ENCODE data around the gene FRS2.

The FRS2 gene

DNA sequence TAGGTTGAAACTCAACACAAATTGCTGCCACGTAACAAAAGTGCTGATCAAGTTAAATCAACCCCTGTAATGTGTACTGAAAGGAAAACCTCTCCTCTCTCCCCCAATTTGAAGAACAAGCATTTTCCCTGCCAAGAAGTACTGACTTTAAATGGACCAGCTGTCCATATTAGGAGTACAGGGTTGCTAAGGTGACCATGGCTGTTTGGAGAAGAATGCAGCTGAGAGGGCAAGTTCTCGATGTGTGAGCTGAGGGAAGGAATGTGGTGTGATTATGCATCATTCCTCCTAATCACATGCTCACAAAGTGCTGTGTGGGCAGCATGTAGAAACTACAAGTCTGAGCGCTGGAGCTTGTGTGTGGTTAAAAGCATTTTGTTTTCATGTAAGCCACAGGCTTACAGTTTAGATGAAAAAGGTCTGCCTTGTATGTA, 64.2 kb downstream of the FRS2 start:
- DNase-seq (ENCODE audit: insufficient read length, low spot score) (no peak), FAIRE-seq (peak; percentile 91)
- TF ChIP-seq TAF1 (IDR thresholded peaks at IDR 0.05; ENCODE audit: low read depth, low read length) (no peak), POU2F2 (IDR thresholded peaks at IDR 0.05; ENCODE audit: low read depth, low read length) (peak; percentile 78)

DNA sequence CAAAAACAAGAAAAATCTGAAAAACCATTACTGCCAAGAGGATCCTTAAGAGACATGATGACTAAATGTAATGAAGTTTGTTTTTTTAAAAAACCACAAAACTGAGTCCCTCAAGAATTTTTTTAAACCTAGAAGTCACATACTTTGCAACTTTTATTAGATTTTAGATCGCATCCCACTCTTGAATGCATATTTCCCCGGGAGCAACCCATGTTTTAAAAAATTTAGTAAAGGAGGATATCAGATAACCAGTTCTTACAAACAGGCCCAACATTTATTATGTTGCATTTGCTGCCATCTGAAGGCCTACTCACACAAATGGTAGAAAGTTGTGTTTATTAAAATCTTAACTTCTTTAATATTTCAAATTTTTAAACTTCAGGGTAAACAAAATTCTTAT, 70.8 kb downstream of the FRS2 start:
- no peak for TF ChIP-seq TAF1 (IDR thresholded peaks at IDR 0.05; ENCODE audit: low read depth, low read length)
- TF ChIP-seq SPI1 (IDR thresholded peaks at IDR 0.05; ENCODE audit: low read depth, low read length) = no peak
- no peak for TF ChIP-seq POLR2AphosphoS5 (IDR thresholded peaks at IDR 0.05; ENCODE audit: low read depth, low read length)
- TF ChIP-seq POLR2A (IDR thresholded peaks at IDR 0.05; ENCODE audit: low read depth, low read length) = no peak
- no peak for TF ChIP-seq PAX5 (IDR thresholded peaks at IDR 0.05; ENCODE audit: insufficient read depth, low read length, severe bottlenecking)
- TF ChIP-seq POU2F2 (IDR thresholded peaks at IDR 0.05; ENCODE audit: low read depth, low read length) = no peak
- FAIRE-seq (no peak), DNase-seq (ENCODE audit: insufficient read length, low spot score) (no peak)

DNA sequence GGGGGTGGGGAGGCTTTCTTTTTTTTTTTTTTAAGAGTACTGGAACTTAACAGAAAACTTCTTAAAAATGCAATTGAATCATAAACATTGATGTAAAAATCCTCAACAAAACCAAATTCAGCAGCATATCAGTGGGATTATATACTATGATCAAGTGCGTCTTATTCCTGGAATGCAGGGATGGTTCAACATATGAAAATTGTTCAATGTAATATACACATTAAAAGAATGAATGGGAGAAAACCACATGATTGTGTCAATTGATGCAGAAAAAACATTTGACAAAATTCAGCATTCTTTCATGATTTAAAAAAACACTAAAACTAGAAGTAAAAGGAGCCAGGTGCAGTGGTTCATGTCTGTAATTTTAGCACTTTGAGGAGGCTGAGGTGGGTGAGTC, 73.9 kb downstream of the FRS2 start:
- DNase-seq (ENCODE audit: insufficient read length, low spot score) (no peak), FAIRE-seq (no peak)
- TF ChIP-seq SPI1 (IDR thresholded peaks at IDR 0.05; ENCODE audit: low read depth, low read length) (no peak), POLR2AphosphoS5 (IDR thresholded peaks at IDR 0.05; ENCODE audit: low read depth, low read length) (no peak), POU2F2 (IDR thresholded peaks at IDR 0.05; ENCODE audit: low read depth, low read length) (no peak)

DNA sequence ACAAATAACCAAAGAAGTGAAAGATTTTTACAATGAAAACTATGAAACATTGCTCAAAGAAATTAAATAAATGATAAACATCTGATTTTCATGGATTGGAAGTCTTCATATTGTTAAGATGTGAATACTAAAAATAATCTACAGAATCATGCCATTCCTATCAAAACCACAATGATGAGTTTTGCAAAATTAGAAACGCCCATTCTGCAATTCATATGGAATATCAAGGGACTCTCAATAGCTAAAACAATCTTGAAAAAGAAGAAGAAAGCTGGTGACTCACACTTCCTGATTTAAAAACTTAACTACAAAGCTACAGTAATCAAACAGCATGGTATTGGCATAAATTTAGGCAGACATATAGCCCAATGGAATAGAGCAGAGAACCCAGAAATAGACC, 74.9 kb downstream of the FRS2 start:
- DNase-seq (ENCODE audit: insufficient read length, low spot score) = no peak
- no peak for TF ChIP-seq SPI1 (IDR thresholded peaks at IDR 0.05; ENCODE audit: low read depth, low read length)
- no peak for TF ChIP-seq POLR2AphosphoS5 (IDR thresholded peaks at IDR 0.05; ENCODE audit: low read depth, low read length)
- no peak for TF ChIP-seq PAX5 (IDR thresholded peaks at IDR 0.05; ENCODE audit: insufficient read depth, low read length, severe bottlenecking)
- no peak for TF ChIP-seq POU2F2 (IDR thresholded peaks at IDR 0.05; ENCODE audit: low read depth, low read length)
- no peak for TF ChIP-seq POLR2A (IDR thresholded peaks at IDR 0.05; ENCODE audit: low read depth, low read length)
- no peak for TF ChIP-seq TAF1 (IDR thresholded peaks at IDR 0.05; ENCODE audit: low read depth, low read length)
- FAIRE-seq = no peak

DNA sequence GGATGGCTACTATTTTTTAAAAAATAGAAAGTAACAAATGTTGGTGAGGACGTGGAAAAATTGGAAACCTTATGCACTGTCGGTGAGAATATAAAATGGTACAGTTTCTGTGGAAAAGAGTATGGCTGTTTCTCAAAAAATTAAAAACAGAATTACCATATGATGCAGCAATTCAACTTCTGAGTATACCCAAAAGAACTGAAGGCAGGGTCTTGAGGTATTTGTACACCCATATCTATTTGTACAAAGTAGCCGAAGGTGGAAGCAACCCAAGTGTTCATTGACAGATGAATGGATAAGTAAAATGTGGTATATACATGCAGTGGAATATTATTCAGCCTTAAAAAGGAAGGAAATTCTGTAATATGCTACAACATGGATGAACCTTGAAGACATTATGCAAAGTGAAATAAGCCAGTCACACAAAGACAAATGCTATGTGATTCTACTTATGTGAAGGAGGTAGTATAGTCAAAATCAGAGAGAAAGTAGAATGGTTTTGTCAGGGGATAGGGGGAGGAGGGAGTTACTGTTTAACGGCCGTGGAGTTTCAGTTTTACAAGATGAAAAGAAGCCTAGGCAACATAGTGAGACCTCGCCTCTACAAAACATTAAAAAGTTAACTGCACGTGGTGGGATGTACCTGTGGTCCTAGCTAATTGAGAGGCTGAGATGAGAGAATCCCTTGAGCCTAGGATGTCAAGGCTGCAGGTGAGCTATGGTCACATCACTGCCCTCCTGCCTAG, 76.7 kb downstream of the FRS2 start:
- FAIRE-seq (no peak), DNase-seq (ENCODE audit: insufficient read length, low spot score) (no peak)
- TF ChIP-seq TAF1 (IDR thresholded peaks at IDR 0.05; ENCODE audit: low read depth, low read length) (no peak), SPI1 (IDR thresholded peaks at IDR 0.05; ENCODE audit: low read depth, low read length) (no peak), POU2F2 (IDR thresholded peaks at IDR 0.05; ENCODE audit: low read depth, low read length) (no peak), PAX5 (IDR thresholded peaks at IDR 0.05; ENCODE audit: insufficient read depth, low read length, severe bottlenecking) (no peak), POLR2AphosphoS5 (IDR thresholded peaks at IDR 0.05; ENCODE audit: low read depth, low read length) (no peak), POLR2A (IDR thresholded peaks at IDR 0.05; ENCODE audit: low read depth, low read length) (no peak)

DNA sequence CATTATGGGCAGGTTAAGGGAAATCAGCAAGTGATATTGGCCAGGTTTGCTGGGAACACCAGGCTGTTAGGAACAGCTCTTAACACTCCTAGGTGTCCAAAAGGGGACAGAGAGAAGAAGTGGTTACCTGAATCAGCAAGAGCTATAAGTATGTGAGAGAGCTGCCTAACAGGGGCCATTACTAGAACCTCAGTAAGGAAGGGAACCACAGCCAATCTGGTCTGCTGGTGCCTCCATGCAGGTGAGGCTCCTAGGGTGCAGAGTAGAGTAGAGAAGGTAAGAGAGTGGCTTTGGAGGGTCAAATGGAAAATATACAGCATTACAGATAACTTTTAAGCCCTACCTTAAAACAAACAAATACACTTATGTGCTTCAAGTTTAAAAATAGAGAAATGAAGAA, 78.5 kb downstream of the FRS2 start:
- FAIRE-seq (no peak), DNase-seq (ENCODE audit: insufficient read length, low spot score) (no peak)
- TF ChIP-seq POLR2AphosphoS5 (IDR thresholded peaks at IDR 0.05; ENCODE audit: low read depth, low read length) (no peak), POU2F2 (IDR thresholded peaks at IDR 0.05; ENCODE audit: low read depth, low read length) (no peak), TAF1 (IDR thresholded peaks at IDR 0.05; ENCODE audit: low read depth, low read length) (no peak), PAX5 (IDR thresholded peaks at IDR 0.05; ENCODE audit: insufficient read depth, low read length, severe bottlenecking) (no peak), POLR2A (IDR thresholded peaks at IDR 0.05; ENCODE audit: low read depth, low read length) (no peak), SPI1 (IDR thresholded peaks at IDR 0.05; ENCODE audit: low read depth, low read length) (no peak)

DNA sequence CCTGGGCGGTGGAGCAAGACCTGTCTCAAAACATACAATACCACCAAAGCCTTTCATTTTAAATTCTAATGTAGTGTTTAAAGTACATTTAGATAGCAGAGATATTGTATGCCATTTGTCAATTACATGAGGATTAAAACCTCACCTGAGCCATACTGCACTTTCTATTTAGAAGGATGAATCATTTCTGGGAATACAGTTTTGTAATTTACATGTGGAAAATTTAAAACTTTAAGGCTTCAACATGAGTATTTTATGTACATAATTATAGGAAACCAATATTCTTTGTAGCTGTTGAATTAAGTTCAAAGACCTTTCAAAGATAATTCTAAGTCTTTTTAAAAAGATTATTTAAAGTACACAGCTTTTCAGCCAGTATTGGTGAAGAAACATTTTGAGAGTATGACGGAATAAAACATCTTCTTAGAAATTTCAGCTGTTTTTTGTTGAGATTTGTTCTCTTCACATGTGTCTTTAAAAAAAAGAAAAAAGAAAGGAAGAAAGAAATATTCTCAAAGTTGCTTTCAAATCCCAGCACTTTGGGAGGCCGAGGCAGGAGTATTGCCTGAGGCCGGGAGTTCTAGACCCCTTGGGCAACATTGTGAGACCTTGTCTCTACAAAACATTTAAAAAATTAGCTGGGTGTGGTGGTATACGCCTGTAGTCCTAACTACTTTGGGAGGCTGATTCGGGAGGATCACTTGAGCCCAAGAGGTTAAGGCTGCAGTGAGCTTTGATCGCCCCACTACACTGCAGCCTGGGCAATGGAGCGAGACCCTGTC, 80.6 kb downstream of the FRS2 start:
- TF ChIP-seq PAX5 (IDR thresholded peaks at IDR 0.05; ENCODE audit: insufficient read depth, low read length, severe bottlenecking) (no peak), POU2F2 (IDR thresholded peaks at IDR 0.05; ENCODE audit: low read depth, low read length) (no peak), POLR2A (IDR thresholded peaks at IDR 0.05; ENCODE audit: low read depth, low read length) (no peak), TAF1 (IDR thresholded peaks at IDR 0.05; ENCODE audit: low read depth, low read length) (no peak), SPI1 (IDR thresholded peaks at IDR 0.05; ENCODE audit: low read depth, low read length) (no peak), POLR2AphosphoS5 (IDR thresholded peaks at IDR 0.05; ENCODE audit: low read depth, low read length) (no peak)
- FAIRE-seq (no peak), DNase-seq (ENCODE audit: insufficient read length, low spot score) (no peak)

DNA sequence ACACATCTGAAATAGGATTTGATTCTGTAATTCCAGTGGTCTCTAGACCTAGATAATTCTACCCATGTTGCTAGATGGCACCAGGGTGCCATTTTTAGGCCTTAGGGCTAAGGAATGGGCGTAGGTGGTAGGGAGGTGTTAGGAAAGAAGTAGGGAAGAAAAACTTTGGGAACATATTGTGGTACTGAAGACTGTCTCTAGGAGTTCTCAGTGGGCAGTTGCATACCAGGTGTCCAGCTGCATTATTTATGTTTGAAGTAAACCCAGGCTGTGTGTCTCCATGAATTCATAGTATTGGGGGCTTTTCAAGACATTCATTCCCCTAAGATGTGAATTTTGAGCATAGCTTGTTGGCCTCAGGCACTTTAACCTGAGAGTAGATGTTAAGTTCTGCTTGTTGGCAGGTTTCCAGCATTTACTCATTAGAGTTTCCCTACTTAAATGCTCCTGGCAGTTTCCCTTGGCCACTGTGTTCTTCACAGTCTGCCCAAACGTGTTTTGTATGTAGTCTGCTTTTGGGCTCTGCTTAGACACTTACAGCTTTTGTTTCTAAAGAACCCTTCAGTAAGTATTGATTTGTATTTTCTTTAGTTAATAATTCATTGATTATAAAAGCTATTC, 83.5 kb downstream of the FRS2 start:
- FAIRE-seq (no peak), DNase-seq (ENCODE audit: insufficient read length, low spot score) (no peak)
- TF ChIP-seq POU2F2 (IDR thresholded peaks at IDR 0.05; ENCODE audit: low read depth, low read length) (no peak), SPI1 (IDR thresholded peaks at IDR 0.05; ENCODE audit: low read depth, low read length) (no peak), TAF1 (IDR thresholded peaks at IDR 0.05; ENCODE audit: low read depth, low read length) (no peak), PAX5 (IDR thresholded peaks at IDR 0.05; ENCODE audit: insufficient read depth, low read length, severe bottlenecking) (no peak), POLR2A (IDR thresholded peaks at IDR 0.05; ENCODE audit: low read depth, low read length) (no peak), POLR2AphosphoS5 (IDR thresholded peaks at IDR 0.05; ENCODE audit: low read depth, low read length) (no peak)

DNA sequence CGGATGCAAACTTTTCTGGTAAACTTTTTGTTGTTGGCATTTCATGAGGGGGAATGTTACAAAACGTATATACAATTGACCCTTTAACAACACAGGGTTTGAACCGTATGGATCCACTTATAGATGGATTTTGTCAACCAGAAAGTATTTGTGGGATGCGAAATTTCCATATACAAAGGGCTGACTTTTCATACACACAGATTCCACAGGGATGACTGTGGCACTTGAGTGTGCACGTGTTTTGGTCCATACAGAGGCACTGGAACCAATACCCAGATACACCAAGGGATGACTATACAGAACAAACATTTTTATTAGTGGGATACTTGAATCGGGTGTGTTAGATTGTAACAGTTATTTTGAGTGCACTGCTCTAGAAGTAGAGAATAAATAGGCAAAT, 85.3 kb downstream of the FRS2 start:
- no peak for TF ChIP-seq SPI1 (IDR thresholded peaks at IDR 0.05; ENCODE audit: low read depth, low read length)
- no peak for TF ChIP-seq PAX5 (IDR thresholded peaks at IDR 0.05; ENCODE audit: insufficient read depth, low read length, severe bottlenecking)
- TF ChIP-seq TAF1 (IDR thresholded peaks at IDR 0.05; ENCODE audit: low read depth, low read length) = no peak
- TF ChIP-seq POLR2A (IDR thresholded peaks at IDR 0.05; ENCODE audit: low read depth, low read length) = no peak
- no peak for TF ChIP-seq POLR2AphosphoS5 (IDR thresholded peaks at IDR 0.05; ENCODE audit: low read depth, low read length)
- no peak for TF ChIP-seq POU2F2 (IDR thresholded peaks at IDR 0.05; ENCODE audit: low read depth, low read length)
- no peak for DNase-seq (ENCODE audit: insufficient read length, low spot score)
- FAIRE-seq = no peak

Measured in GM12891 (cell line).